HG03196 (cell line): Measurements from ENCODE around the gene KIAA0408.
"Not testable (repeated sequence)": the region's sequence is repeated elsewhere in the genome, so short reads cannot be mapped to it uniquely, and the experiment has no call there.

Experiments used
- ATAC-seq: cut with Tn5 transposase; IDR thresholded peaks from one replicate; pipeline ENCODE4 v1.9.1; 2021; ENCODE audit not compliant: unreplicated experiment

KIAA0408 gene

GRCh38 chr6:127464161-127464880 lies 5.1 kb upstream of the KIAA0408 start:
- ATAC-seq, result no peak

GRCh38 chr6:127463056-127463455 lies 3.9 kb upstream of the KIAA0408 start:
- no peak for ATAC-seq

- no peak for ATAC-seq
Observed at GRCh38 chr6:127462376-127462775, 3.2 kb upstream of the KIAA0408 start.

- ATAC-seq, result no peak
Observed at GRCh38 chr6:127460465-127460864, 1.3 kb upstream of the KIAA0408 start.

GRCh38 chr6:127458817-127459216 lies 372 bp downstream of the KIAA0408 start:
- ATAC-seq, result no peak

GRCh38 chr6:127458222-127458621 lies 967 bp downstream of the KIAA0408 start:
- no peak for ATAC-seq

GRCh38 chr6:127457456-127458064 lies 1.6 kb downstream of the KIAA0408 start:
- no peak for ATAC-seq

- ATAC-seq, result no peak
Observed at GRCh38 chr6:127456465-127456864, 2.7 kb downstream of the KIAA0408 start.

- ATAC-seq, result no peak
Observed at GRCh38 chr6:127453845-127454619, 5.2 kb downstream of the KIAA0408 start.

- no peak for ATAC-seq
Observed at GRCh38 chr6:127452803-127453202, 6.4 kb downstream of the KIAA0408 start.

GRCh38 chr6:127451388-127451787 lies 7.8 kb downstream of the KIAA0408 start:
- ATAC-seq, result no peak

GRCh38 chr6:127447780-127448179 lies 11.4 kb downstream of the KIAA0408 start:
- ATAC-seq, result no peak

- no peak for ATAC-seq
Observed at GRCh38 chr6:127446356-127446755, 12.8 kb downstream of the KIAA0408 start.

- ATAC-seq, result no peak
Observed at GRCh38 chr6:127441881-127442280, 17.3 kb downstream of the KIAA0408 start.

GRCh38 chr6:127439718-127440117 lies 19.5 kb downstream of the KIAA0408 start:
- no peak for ATAC-seq

GRCh38 chr6:127436578-127437110 lies 22.5 kb downstream of the KIAA0408 start:
- ATAC-seq, result no peak

GRCh38 chr6:127435626-127436220 lies 23.5 kb downstream of the KIAA0408 start:
- no peak for ATAC-seq

- no peak for ATAC-seq
Observed at GRCh38 chr6:127434651-127435050, 24.5 kb downstream of the KIAA0408 start.

- not testable (repeated sequence) for ATAC-seq
Observed at GRCh38 chr6:127428562-127428961, 30.6 kb downstream of the KIAA0408 start.

GRCh38 chr6:127423921-127424320 lies 35.3 kb downstream of the KIAA0408 start:
- ATAC-seq, result no peak

GRCh38 chr6:127421164-127421563 lies 38.0 kb downstream of the KIAA0408 start:
- not testable (repeated sequence) for ATAC-seq
